Sciatic nerve (tissue), 2 donors: Measurements from ENCODE around the gene TPD52L2. TPM values are rescaled to one million over a fixed set of nuclear protein-coding genes. Genes with fewer than 3 reads are reported as not detected.
"Not testable (repeated sequence)": the region's sequence is repeated elsewhere in the genome, so short reads cannot be mapped to it uniquely, and the experiment has no call there.

Experiments used
- ATAC-seq: fragments of 200-7000 bp; cut with Tn5 transposase; one replicate; pipeline ENCODE4 v1.9.1; 2020; ENCODE audit warnings: mild to moderate bottlenecking, moderate library complexity
- DNase-seq: peaks from one replicate; pipeline ENCODE4 v3.0.0-alpha.2; 2020; ENCODE audit warnings: low spot score
- intact Hi-C: fragments of 100-400 bp; cut with DNase I; formaldehyde crosslinking; loops from one replicate; pipeline ENCODE4 v1.14.2; 2022
- total RNA-seq: library from RNA; stranded (reverse); fragmentation: NEBNext Ultra II Directional; extraction: Animal tissue kit (Norgen Biotek cat#: 25700); gene quantifications from one replicate; pipeline ENCODE4 v1.2.1, GENCODE V29; 2021
- donor health status: DM: no; HTN: no; CAD: no.
- donor health status: DM: no; HTN: no; CAD: no.

TPD52L2 gene
- total RNA-seq, 1 donor from 2014 or later, result 69.1 TPM

DNA sequence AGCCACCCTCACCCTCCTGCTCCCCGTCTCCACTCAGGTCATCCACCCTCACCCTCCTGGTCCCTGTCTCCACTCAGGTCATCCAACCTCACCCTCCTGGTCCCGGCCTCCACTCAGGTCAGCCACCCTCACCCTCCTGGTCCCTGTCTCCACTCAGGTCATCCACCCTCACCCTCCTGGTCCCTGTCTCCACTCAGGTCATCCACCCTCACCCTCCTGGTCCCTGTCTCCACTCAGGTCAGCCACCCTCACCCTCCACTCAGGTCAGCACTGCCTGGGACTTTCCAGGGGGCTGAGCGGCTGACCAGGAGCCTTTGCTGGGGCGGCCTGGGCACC is 11.4 kb upstream of the TPD52L2 start:
- ATAC-seq, DNase-seq, intact Hi-C loops: not testable (repeated sequence)

DNA sequence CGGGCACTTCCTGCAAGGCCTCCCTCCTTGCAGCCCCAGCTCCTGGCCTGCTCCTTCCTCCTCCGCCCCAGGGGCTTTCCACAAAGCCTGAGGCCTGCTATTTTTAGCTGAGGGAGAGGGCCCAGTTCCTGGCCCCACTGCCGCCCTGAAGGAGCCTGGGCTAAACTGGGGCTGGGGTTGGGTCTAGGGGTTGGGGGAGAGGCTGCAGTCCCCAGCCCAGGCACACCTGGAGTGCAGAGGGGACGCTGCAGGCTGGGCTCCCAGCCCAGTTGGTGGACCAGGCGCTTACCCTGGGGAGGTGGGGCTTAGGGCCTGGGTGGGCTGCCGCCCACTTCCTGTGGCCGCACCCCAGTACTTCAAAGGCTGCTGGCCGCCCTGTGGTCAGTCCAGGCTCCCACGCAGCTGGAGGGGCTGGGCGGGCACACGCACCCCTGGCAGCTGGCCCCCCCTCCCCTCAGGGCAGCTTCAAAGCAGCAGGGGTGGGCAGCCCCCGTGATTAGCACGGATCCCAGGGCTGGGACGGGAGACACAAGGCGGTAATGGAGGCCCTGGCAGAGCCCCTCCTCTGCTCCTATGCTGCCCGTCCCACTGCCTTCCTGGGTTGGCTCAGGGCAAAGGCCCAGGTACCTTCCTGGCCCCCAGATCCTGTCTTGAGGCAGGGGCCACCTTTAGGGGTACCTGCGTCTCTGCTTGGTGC is 10.9 kb upstream of the TPD52L2 start:
- ATAC-seq (peak; percentile 49), DNase-seq (no peak)
- intact Hi-C loops, result no loop called here

DNA sequence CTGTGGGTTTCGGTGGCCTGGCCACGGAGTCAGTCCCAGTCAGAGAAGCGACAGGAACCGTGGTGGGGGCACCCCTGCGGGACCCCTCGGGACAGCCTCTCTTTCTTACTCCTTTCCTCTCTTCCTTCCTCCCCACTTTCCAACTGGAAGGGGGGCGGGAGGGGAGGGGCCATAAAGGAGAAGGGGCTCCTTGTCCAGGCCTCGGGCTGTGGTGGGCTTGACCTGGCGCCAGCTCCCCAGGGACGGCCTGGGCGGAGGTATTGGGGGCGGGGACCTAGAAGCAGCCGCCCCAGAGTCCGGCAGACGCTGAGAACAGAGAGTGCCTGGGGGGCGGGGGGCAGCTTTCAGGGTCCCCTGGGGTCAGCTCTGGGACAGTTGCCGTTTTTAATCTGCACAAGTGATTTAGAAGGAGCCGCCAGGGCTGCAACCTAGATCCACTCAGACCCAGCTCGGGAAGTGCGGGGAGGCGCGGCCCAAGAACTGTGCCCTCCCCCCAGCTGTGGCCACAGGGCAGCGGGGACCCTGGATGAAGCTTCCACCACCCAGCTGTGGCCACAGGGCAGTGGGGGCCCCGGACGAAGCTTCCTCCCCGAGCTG is 10.2 kb upstream of the TPD52L2 start:
- intact Hi-C loops, result no loop called here
- no peak for DNase-seq

DNA sequence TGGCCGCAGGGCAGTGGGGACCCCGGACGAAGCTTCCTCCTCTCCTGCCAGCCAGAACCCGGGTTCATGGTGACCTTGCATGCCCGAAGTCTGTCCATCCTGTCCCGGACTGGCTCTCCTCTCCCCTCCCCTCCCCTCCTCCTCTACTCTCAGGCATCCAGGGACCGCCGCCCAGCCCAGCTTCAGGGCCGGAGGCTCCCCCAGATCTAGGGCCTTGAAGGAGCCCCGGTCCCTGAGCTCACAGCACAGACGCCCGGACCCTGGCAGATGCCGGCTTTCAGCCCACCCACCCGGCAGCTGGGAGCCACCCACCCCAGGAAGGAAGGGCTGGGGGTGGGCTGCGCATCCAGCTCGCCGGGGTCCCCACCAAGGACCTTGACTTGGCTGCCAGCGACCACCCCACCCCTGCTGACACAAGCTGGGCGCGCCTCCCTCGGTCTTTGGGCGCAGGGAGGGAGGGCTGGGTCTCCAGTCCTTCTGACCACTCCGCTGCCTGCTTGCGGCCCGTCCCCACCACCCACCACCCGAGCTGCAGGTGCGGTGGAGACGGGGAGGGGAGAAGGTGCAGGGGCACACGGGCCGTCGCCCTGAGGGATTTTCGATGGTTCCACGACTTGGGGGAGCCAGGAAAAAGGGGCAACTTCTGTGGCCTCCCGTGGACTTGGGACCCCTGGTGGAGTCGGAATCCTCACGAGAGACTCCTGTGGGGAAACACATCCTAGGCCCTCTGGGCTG is 9.5 kb upstream of the TPD52L2 start:
- ATAC-seq, result peak; percentile 3
- DNase-seq, result no peak
- intact Hi-C loops, result no loop called here

More for the DNA sequence above, 10.2 kb upstream of the TPD52L2 start:
- peak; percentile 33 for ATAC-seq

DNA sequence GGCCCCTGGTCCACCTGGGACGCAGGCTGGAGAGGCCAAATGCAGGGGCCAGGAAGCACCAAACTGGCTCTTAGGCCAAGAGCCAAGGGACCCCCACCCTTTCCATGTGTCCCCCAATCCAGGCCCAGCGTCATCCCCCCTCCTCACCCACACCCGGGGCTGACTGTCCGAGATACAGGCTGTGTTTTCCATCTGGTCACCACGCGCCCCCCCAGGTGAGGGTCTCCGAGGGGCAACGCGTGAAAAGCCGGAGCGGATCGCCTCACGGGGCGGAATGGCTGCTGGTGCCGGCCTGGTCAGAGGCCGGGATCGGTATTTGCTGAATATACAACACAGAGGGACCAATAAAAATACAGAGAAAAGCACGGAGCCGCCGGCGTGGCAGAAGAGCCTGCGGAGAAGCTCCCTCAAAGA is 9.0 kb upstream of the TPD52L2 start:
- intact Hi-C loops, result no loop called here
- DNase-seq (no peak), ATAC-seq (no peak)

DNA sequence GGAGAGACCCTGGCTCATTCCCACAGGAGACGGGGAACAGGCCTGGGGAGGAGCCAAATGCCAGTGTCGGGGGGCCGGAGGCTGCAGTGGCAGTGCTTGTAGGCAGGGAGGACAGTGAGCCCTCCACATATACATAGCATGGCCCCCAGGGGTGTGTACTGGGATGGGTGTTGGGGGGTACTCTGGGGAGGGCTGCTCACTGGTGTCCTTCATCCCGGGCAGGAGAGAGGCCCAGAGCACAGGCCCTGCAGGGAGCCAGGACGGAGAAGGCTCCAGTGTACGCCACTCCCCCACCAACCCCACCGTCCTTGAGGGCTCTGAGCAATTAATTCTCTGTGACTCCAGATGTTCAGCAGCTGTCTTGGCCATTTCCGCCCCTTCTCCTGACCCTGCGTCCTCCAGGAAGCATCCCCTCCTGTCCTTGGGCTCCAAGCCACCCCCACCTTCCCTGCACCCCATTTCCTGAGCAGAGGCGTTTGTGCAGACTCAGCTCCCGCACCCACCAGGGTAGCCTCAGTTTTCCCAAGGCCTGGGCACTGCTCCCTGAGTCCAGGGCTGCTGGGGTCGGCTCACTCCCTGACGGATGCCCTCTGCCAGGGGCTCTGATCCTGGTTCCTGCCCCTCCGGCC is 7.2 kb upstream of the TPD52L2 start:
- ATAC-seq, result peak; percentile 18
- DNase-seq, result no peak
- intact Hi-C loops, result no loop called here

DNA sequence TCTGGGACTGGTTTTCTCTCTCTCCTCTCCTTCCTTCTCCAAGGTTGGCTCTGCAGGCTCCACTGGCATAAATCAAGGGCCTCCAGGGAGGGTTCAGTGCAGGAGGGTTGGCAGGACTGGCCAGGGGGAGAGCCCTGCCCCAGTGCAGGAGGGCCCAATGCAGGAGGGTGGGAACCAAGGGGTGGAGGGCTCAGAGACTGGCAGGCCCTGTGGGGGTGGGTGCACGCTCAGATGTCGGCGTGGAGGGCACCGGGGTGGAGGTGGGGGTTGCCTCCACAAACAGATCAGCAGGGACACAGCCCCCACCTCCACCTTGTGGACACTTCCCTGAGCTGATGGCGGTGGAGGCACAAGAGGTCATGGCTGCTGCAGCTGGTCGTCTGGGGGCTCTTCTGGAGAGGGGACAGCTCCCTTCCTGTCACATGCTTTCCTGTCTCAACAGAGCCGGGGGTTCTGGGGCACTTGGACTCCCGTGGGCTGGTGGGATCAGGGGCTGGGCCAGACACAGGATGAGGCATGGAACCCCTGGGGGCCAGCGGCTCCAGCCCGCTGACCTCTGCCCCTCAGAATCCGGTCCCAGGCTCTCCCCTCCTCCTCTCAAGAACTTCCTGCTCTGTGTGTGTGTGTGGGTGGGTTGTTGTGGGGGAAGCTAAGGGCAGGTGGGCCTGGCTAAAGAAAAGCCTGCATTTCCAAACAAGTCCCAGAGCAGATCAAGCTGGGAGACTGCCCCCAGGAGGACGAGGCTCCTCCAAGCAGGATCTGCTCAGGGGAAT is 6.5 kb upstream of the TPD52L2 start:
- DNase-seq (no peak), ATAC-seq (peak; percentile 43)
- intact Hi-C loops, result no loop called here

DNA sequence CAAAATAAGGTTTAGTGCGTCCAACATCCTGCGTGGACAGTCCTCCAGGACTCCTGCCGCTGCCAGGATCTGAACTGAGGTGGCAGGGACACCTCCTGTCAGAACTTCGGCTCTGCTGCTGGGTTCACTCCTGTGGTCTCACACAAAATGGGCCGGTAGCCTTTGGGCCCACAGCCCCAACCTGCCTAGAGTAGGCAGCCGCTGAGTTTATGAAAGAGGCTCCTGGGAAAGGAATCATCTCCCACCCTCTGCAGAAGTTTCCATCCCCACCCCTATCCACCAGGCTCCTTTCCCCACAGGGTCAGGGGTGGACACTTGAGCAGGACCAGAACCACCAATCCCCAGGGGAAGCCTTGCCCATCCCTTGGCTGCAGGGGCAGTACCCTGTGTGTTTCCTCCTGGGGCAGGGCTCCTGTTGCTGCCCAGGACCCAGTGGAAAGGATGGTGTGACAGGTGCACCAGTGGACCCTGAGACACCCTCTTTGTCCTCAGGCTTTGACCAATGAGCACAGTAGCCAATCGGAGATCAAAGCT is 5.8 kb upstream of the TPD52L2 start:
- ATAC-seq (no peak), DNase-seq (no peak)
- intact Hi-C loops, result no loop called here

DNA sequence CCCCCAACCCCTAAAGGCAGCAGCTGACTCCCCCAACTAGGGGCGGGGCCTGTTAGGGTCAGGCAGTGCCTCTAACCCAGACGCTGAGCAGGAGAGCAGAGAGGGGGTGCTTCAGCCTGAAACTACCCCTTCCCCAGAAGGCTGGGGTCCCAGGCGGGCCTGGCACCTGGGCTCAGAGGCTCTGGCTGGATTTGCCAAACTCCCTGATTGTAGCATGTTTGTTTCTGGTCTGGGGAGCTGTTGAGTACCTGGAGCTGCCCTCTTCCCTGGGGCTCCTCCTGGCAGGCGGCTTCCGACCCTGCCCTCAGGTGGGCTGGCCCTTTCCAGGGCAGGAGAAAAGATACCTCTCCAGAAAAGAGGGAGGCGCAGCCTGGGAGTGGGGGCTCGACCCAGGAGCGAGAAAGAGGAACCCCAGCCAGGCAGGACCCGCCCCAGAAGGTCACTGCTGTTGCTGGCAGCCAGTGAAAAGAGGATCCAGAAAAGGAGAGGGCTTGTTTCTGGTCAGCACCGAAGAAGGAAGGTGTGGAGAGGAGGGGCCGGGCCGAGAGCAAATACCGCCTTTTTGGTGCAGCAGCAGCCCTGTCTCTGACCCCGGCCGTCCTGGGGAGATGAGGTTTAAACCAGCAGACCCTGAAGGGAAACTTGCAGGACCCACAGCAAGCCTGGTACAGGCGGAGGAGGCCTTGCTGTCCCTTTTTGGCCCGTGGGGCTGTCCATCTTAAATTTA is 4.6 kb upstream of the TPD52L2 start:
- no peak for ATAC-seq
- DNase-seq, result no peak
- intact Hi-C loops, result loop anchor here (10.0 kb wide), 1 partner anchor 326 kb away; the partner anchor contains the start of gene PTK6

DNA sequence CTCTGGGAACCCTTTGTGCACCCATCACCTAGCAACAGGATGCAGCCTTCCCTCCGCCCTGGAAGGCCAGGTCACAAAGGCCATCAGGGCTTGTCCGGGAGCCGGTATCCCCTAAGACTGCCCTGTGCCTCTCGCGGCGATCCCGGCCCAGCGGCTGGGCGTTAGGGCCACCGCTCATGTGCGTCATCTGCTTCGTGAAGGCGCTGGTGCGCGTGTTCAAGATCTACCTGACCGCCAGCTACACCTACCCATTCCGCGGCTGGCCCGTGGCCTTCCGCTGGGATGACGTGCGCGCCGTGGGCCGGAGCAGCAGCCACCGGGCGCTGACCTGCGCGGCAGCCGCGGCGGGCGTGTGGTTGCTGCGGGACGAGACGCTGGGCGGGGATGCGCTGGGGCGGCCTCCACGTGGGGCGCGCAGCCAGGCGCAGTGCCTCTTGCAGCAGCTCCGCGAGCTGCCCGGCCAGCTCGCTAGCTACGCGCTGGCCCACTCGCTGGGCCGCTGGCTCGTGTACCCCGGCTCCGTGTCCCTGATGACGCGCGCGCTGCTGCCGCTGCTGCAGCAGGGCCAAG is 3.6 kb upstream of the TPD52L2 start, which contains the start of gene ABHD16B:
Gene ABHD16B, plus strand, starts transcription at position 134 of the 570 bp plus-strand sequence. Its CDS starts 43 bp downstream, at position 177.
- DNase-seq (no peak), ATAC-seq (no peak)
- intact Hi-C loops, result loop anchor here (10.0 kb wide), 1 partner anchor 327 kb away; the partner anchor contains the start of gene PTK6

DNA sequence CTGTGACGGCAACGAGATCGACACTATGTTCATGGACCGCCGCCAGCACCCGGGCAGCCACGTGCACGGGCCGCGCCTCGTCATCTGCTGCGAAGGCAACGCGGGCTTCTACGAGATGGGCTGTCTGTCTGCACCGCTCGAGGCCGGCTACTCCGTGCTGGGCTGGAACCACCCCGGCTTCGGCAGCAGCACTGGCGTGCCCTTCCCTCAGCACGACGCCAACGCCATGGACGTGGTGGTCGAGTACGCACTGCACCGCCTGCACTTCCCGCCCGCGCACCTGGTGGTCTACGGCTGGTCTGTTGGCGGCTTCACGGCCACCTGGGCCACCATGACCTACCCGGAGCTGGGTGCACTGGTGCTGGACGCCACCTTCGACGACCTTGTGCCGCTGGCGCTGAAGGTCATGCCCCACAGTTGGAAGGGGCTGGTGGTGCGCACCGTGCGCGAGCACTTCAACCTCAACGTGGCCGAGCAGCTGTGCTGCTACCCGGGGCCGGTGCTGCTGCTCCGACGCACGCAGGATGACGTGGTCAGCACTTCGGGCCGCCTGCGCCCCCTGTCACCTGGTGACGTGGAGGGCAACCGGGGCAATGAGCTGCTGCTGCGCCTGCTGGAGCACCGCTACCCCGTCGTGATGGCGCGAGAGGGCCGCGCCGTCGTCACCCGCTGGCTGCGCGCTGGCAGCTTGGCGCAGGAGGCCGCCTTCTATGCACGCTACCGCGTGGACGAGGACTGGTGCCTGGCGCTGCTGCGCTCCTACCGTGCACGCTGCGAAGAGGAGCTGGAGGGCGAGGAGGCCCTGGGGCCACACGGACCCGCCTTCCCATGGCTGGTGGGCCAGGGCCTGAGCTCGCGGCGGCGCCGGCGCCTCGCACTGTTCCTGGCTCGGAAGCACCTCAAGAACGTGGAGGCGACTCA is 2.8 kb upstream of the TPD52L2 start:
- ATAC-seq (no peak), DNase-seq (no peak)
- intact Hi-C loops, result loop anchor here (10.0 kb wide), 1 partner anchor 327 kb away; the partner anchor contains the start of gene PTK6

DNA sequence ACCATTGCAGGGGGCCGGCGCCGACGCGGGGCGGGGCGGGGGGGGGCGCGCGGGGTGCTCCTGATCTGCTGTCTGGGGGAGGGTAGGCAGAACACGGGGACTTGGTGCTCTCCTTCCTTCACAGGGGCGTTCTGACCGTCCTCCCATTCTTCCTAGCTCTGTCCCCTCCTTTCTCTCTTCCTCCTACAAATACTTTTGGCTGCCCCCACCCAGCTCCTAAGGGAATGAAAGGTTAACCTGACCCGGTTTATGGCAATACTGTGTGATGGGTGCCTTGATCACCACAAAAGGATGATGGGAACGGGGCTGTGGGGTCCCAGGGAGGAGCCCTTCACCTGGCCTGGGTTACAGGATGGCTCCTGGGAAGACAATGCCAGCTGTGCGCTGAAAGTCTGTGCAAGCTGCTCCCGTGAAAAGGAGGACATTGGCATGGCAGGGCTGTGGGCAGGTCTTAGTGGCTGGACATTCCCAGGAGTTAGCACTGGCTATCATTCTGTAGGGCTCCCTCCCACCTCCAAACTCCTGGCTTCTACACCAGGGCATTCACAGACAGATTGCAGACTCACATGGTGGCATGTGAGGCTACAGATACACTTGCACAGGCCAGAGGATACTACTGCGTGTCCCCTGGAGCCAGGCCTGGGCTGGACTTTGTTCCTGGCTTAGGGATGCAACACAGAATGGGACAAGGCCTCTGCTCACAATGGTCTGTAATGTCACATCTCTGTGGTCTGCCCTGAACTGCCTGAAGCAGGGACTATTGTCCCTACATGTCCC is 1.9 kb upstream of the TPD52L2 start:
- no peak for DNase-seq
- intact Hi-C loops, result loop anchor here (10.0 kb wide), 1 partner anchor 328 kb away; the partner anchor contains the start of gene PTK6
- no peak for ATAC-seq

DNA sequence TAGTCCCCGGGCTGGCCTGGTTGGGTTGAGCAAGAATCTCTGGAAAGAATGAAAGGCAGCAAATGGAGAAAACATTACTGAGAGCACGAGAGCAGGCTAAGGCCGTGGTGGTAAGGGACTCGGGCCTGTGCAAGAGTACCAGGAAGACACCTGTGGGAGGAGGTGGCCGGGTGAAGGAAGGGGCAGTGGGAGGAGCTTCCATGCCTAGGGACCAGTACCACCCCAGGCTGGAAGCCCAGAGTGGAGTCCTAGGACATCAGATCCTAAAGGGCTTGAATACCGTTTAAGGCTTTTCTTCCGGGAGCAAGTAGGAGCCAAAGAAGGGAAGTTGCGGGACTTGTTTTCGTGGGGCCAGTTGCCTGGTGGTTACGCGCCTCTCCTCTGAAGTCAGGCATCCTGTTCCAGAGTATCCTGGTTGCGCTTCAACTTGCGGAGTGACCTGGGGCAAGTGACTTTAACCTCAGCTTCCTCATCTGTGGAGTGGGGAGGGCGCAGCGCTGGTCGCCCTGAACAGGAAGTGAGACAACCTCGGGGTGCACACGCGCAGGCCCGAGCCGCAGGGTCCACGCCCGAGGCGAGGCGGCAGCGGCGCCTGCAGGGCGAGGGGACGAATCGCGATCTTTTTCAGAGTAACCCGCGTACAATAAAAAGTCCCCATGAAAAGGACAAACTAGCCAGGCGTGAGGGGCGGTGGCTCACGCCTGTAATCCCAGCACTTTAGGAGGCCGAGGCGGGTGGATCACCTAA is 1.1 kb upstream of the TPD52L2 start:
- ATAC-seq (peak; percentile 92), DNase-seq (peak; percentile 90)
- intact Hi-C loops, result loop anchor here (10.0 kb wide), 1 partner anchor 329 kb away; the partner anchor contains the start of gene PTK6

DNA sequence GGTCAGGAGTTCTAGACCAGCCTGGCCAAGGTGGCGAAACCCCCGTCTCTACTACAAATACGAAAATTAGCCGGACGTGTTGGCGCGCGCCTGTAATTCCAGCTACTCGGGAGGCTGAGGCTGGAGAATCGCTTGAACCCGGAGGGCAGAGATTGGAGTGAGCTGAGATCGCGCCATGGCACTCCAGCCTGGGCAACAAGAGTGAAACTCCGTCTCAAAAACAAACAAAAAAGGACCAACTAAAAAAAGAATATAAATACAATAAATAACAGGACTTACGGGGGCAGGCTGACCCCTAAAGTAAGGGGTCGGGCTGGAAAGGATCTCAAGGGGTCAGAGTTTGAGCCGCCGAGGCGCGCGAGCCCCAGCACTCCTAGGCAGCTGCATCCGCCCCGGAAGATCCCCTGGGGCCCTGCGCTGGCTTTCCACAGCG is 509 bp upstream of the TPD52L2 start:
- intact Hi-C loops, result loop anchor here (10.0 kb wide), 1 partner anchor 330 kb away; the partner anchor contains the start of gene PTK6
- no peak for ATAC-seq
- no peak for DNase-seq

DNA sequence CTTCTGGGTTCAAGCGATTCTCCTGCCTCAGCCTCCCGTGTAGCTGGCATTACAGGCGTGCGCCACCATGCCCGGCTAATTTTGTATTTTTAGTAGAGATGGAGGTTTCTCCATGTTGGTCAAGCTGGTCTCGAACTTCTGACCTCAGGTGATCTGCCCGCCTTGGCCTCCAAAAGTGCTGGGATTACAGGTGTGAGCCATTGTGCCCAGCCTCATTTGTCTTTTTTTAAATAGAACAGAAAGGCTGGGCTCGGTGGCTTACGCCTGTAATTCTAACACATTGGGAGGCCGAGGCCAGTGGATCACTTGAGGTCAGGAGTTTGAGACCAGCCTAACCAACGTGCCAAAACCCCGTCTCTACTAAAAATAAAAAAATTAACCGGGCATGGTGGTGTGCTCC is 2.0 kb downstream of the TPD52L2 start:
- not testable (repeated sequence) for DNase-seq, ATAC-seq
- intact Hi-C loops, result loop anchor here (10.0 kb wide), 1 partner anchor 332 kb away; the partner anchor contains the start of gene PTK6
